Urothelium cell line (cell line): ENCODE results near the gene IRF2BPL.

ENCODE experiments used
- DNase-seq: peaks from one replicate; pipeline ENCODE4 v3.0.0; 2011; ENCODE audit warnings: low spot score, mixed read lengths
- FAIRE-seq: peaks from 2 replicates; lab custom pipeline; 2011; peaks lifted over from hg19 to GRCh38; lab: Jason Lieb, UNC

The IRF2BPL gene

DNA sequence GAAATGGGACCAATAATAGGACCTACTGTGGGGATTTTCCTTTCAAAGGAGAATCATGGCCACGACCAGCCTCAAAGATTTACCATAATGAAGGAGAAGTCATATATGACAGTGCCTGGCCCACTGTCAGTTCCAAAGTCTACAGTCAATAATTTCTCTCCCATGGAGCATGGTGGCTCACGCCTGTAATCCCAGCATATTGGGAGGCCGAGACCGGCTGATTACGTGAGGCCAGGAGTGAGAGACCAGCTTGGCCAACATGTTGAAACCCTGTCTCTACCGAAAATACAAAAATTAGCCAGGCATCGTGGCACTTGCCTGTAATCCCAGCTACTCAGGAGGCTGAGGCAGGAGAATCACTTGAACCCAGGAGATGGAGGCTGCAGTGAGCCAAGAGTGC lies 13.8 kb downstream of the IRF2BPL start:
- FAIRE-seq: no peak
- DNase-seq: no peak

DNA sequence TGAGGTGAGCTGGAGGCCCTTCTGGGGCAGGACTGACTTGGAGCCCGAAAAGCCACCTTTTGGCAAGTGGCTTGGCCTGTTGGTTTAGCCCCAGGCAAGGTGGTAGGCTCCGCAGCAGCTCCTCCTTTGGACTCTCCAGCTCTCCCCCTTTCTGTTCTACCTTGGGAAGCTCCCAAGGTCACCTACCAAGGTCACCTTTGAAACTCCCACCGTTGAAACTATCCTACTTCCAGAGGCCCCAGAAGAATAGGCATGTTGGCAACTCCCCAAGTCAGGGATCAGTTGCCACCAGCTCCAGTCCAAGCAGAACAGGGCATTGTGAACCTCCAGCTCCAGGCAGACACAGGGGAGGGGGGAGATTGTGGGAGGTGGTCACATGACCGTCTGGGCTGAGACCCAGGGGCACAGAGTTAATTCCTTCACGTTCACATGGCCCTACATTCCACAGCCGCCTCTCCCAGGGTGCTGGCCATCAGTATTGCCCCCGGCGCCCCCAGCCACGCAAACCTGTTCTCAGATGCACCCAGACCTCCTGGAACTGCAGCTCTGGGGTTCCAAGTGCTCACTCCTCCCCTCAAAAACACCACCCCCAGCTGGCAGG lies 14.4 kb downstream of the IRF2BPL start:
- DNase-seq: peak; percentile 43
- peak; percentile 52 for FAIRE-seq

DNA sequence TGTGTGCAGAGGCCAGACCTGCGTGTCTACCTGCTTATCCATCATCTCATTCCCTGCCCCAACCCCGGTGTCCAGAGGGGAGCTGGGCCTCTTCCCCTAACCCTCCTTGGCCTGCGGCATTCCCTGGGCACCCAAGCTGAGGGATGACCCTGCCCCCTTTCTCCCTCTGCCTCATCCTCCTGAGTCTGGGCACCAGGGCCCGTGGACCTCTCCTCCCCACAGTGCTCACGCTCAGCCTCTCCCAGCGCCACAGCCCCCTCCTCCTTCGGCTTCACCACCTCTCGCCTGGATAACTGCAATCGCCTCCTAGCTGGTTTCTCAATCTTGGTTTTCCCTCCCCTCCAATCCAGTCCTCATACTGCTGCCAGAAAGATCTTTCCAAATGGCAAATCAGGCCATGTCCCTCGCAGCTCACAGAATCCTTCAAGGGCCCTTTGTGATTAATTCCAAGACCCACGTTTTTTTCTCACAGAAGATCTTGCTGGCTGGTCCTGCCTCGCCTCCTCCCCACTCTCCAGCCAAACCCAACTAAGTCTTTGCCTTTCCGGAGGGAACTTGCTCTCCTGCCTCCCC lies 16.2 kb downstream of the IRF2BPL start:
- no peak for FAIRE-seq

DNA sequence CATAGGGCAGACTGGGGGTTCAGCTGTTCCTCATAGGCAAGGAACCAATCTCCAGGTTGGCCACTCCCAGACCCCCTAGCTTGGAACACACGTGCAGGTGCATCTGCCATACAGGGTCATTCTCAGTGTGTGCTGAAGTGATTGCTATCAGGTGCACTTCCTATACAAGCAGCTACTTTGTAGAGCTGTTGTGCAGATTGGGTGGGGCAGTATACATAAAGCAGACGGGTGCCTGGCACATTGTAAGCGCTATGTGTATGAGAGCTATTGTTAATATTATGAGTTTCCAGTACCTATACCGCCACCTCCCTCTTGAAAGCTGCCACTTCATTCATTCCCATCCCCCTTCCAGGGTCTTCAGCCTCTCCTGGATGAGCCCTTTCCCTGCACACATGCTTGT lies 17.3 kb downstream of the IRF2BPL start:
- DNase-seq (no peak), FAIRE-seq (no peak)

More for the DNA sequence above, 16.2 kb downstream of the IRF2BPL start:
- DNase-seq: no peak

DNA sequence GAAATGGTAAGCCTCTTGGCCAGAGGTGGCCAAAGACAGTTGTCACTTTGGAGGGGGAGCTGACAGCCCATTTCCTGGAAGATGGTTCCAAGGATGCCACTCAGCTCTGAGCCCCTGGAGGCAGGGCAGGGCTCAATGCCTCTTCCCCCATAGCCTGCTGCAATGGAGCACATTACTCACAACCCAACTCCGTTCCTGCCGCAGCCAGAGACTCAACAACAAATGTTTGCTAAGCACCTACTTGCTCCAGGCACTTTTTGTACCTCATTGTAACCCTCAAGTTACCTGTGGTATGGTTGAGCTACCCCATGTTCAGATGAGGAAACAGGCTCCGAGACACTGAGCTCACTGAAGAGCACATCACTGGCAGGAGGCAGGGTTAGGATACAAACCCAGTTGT lies 19.5 kb downstream of the IRF2BPL start:
- FAIRE-seq (peak; percentile 53), DNase-seq (no peak)

DNA sequence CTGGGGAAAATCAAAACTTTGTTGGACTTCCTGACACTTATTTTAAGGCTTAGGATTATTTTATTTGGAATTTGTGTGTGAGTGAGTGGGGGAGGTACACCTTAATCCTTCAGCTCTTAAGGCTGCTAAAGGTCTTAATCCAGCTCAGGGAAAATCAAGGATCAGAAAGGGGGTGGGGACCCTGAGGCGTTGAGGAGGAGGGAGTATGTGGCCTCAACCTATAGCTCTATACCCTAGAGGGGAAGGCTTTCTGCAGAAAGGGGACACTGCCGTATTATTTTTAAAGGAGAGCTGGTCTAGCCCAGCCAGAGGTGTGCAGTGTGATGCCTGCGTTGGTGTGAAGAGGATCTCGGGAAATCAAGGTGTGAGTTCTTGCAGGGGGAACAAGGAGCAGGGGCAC lies 20.0 kb downstream of the IRF2BPL start:
- DNase-seq (no peak), FAIRE-seq (no peak)

DNA sequence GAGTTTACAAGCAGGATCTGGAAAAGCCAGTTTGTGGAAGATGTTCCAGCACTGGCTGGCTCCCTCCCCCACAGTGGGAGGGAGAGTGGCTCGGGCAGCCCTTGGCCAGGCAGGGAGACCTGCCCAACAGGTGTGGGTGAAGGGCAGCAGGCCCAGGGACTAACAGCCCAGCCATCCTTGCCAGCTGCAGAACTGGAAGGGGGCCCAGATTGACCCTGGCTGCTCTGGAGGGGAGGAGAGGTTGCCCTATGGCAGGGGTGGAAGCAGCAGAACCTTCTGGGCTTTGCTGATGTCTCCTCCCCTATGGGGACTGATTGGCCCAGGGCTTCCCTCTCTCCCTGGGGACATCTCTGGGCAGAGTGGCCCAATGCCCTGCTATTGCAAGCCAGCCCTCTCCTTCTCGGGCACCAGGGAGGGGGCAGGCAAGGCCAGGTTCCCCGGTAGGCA lies 20.5 kb downstream of the IRF2BPL start:
- DNase-seq (no peak), FAIRE-seq (no peak)

DNA sequence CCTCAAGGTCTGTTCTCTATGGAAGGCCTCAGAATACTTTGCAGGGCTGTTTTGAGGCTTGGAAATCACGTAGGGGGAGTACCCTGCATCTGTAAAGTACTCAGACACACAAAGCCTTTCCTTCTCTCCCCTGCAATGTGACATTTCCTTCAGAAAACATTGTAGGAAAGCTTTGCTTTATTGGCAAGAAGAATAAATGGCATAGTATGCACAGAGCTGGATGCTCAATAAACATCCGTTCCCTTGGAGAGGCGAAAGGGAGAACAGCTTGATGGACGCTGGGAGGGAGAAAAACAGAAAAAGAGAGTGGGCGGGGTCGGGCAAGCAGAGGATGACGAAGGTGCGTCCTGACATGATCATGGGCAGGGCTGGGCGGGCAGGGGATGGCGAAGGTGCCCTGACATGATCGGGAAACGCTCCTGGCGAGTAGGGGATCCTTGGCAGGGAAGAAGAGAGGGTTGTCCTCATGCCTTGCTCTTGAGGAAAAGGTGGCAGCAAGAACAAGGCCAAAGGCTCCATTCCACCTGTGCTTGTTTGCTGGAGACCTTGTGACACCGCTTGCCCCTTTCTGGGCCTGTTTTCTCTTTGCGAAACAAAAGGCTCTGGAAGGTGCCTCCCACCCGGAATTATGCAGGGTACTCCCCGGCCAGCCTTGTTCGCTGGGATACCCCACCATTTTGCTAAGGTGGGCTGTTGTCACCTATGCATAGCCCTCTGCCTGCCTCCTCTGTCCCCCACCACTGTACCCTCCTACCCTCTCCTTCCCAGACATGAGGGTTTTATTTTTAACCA lies 21.1 kb downstream of the IRF2BPL start:
- FAIRE-seq: no peak
- DNase-seq: no peak

DNA sequence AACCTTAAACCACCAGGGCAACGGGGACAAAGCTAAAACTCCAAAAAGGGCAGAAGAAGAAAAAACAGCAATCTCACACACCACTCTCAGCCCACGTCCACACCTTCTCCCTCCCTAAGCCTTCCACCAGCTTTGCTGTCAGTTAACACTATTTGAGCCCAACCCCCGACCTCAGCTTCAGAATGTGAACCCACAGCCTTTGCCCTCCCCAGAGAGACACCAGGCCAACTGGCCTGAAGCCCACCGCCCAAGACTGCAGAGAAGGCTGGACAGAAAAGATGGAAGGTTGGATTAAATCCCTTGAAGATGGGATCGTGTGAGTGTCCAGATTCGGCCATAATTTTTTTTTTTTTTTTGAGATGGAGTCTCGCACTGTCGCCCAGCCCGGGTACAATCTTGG lies 22.4 kb downstream of the IRF2BPL start:
- DNase-seq: no peak
- FAIRE-seq: no peak

DNA sequence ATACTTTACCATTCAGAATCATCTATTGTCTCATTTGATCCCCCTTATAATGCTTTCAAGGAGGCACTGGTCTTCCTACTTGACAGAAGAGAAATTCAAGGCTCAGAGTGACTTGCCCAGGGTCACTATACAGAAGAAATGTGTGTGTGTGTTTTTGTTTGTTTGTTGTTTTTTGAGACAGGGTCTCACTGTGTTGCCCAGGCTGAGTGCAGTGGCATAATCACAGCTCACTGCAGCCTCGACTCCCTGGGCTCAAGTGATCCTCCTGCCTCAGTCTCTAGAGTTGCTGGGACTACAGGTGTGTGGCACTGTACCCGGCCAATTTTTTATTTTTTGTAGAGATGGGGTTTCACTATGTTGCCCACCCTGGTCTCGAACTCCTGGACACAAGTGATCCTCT lies 22.9 kb downstream of the IRF2BPL start:
- no peak for FAIRE-seq
- DNase-seq: no peak

DNA sequence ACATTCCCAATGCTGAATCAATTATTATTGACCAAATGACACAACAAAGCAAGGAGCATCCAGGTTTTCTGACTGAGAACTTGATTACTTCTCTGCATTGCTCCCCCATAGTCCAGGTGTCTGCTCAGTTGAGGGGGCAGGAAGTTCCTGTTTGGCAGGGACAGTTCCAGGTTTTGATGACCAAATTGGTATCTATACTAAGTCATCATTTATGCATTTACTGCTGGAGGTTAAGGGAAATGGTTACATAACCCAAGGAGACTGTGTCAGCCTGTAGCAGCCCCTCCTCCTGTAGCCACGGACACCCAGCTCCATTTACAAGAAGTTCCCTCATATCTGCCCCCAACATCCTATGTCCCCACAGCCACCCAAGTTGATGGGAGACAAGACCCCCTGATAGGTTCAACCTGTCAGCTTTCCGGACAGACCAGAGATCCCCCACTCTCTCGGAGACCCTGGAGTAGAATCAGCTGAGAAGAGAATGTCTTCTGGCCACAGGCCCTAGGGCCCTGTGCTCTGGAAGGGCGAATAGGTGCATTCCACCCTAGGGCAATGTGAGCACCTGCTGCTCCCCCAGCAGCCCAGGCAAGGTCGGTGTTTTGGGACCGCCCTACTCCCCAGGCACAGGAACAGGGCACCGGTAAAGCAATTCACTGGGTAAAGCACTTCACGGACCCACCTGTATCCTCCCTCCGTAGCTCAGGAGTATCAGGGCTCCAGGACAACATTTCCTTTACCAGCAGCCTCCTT lies 23.6 kb downstream of the IRF2BPL start:
- DNase-seq: no peak
- no peak for FAIRE-seq

DNA sequence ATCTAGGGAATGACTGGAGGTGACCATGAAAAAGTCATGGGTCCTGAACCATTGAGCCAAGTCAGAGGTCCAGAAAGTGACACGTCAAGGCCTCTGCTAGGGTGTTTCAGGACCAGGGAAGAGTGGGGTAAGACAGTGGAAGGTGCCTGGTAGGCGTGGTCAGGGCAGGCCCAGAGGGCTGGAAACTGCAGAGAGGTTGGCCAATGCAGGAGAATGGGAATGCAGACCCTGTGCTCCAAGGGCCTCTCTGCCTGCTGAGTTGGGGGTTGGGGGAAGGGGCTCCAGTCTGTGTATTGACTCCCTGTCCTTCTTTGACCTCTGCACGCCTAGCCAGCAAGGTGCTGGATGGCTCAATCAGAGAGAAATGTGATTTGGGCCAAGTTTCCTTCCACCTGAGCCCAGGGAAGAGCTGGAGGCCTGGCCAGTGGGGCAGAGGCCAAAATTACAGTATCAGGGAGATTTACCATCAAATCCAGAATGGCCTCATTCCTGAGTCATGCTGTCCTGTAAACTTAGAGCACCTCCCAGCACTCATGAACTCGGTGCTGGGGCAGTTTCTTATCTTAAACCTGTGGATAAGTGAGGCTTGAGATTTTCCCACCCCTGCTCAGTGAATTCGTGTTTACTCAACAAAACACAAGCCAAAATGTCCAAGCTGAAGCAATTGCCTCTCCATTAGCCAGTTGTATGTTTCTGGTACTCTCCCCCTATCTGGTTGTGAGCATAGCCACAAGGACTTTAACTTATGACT lies 24.4 kb downstream of the IRF2BPL start:
- FAIRE-seq (no peak), DNase-seq (no peak)

DNA sequence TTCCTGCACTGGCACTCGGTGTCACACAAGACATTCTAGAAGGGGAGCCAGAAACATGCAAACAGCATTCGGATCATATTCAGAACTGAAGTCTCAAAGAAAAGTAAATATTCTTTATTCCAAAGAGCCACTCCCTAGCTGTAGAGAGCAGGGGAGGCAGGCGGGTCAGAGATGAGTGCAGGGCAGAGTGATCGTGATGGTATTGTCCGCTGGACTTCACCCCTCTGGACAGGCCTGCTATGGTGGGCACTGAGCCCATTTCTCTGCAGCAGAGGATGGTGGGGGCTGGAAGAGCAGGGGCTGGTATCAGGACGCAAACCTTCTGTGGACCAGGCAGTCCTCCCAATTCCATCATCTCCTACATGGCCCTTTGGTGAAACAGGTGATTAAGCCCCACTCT lies 25.6 kb downstream of the IRF2BPL start:
- FAIRE-seq: no peak
- DNase-seq: no peak

DNA sequence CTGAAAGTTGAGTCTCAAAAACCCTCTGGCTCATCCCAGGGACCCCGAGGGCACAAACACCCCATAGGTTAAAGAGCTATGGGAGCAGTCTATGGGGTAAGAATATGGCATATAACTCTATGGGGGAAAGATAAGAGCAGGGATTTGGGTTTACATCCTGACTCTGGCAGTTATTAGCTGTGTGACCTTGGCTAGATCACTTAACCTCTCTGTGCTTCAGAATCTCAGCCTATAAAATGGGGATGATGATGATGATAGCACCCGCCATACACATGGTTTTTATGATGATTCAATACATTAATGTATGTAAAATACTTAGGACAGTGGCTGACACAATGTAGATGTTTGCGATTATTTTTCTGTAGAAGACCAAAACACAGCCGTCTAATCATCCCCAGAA lies 26.2 kb downstream of the IRF2BPL start:
- FAIRE-seq: no peak
- no peak for DNase-seq

DNA sequence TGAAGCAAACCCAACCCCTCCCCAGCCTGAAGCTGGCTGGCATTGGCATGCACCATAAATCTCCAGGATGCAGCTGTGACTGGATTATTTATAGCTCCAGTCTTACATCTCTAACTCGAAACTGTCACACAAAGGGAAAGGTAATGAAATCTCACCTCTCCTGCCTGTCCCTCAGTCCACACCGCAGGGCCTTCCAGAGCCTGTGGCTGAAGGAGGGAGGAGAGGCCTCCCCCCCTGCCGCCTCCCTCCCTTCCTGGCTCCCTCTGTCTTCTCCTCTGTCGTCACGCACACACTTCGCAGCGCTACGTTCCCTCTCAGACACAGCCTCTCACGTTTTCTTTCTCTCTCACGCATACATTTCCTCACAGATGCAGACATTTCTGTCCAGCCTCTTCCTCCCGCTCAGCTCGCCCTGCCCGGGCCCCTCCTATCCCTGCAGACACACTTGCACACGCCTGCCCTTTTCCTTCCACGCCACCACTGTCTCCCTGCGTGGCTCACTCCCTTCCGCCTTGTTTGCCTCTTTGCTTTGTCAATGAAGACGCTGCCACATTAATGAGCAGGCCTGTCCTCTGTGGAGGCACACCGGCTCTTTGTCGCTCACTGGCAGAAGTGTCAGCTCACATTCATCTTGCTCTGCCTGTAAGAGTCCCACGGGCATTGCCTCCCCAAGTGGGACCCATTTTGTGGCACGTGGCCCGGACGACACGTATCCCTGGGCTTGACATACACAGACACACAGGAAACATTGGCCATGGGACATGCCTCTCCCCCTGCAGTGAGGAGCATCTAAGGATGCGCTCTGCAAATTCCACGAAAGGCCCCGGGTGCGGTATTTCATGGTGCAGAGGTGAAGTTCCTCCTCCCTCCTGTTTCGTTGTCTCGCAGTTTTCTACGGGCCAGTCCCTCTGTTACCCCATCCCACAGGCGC lies 27.9 kb downstream of the IRF2BPL start:
- DNase-seq (peak; percentile 37), FAIRE-seq (peak; percentile 90)

DNA sequence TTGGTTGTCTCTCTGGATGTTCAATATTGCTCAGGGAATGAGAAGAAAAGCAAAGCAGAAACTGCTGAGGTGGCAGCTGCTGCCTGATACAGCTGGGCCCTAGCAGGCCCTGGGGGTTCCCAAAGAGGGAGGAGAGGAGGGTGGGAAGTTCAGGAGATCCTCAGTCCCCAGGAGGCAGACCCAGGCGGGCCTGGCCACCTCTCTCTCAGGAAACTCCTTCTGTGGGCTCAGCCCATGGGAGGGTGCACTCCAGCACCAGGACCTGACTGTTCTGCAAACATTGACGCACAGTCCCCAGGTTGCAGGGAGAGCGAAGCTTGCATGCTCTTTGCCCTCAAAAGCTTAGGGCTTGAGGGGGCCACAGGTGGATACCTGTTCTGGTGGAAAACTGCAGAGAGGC lies 29.6 kb downstream of the IRF2BPL start:
- FAIRE-seq (no peak), DNase-seq (no peak)

DNA sequence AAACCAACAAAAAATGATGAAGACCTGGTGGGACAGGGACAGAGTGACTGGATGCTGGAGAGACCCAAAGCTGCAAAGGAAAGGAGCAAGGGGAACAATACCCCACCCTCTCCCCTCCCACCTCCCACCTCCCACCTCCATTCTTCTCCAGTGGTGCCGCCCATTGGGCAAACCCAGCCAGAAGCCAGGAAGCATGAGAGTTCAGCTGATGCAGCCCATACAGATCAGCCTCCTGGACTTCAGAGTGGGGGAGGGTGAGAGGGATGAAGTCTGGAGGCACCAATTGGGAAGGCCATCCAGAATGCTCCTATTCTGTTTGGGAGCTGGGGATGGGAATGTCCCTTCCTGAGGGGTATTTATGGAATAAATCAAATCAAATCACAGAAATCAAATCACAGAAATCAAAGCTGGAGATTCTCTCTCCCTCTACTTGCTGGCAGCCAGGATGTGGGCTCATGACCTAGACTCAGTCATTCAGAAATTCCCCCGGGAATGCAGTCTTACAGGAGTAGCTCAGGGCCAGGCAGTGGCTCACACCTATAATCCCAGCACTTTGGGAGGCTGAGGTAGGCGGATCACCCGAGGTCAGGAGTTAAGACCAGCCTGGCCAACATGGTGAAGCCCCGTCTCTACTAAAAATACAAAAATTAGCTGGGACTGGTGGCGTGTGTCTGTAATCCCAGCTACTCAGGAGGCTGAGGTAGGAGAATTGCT lies 31.1 kb downstream of the IRF2BPL start:
- FAIRE-seq (no peak), DNase-seq (no peak)

DNA sequence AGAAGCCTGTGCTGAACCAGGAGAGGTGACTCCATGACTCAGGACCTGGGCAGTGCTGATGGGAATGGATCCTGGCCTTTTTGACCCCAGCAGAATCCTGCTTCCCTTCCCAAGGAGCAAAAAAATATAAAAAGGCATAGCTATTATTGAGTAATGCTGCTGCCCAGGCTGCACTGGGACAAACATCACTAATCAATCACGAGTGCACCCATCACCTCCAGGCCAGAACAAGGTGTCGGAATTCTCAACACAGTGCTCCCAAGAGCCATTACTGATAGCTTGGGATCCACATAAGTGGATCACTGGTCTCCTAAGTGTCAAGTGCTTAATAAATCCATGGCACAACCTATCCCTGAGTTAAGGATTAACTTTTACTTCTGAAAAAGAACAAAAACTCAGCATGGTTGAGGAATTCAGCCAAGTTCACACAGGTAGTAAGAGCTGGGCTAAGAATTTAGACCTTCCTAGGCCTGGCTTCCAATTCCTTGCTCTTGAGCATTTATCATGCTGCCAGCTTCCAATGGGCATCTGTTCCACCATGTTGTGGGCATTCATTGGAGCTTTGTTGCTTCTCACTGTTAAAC lies 31.9 kb downstream of the IRF2BPL start:
- no peak for DNase-seq
- no peak for FAIRE-seq
